ENCODE data around the gene BIRC5.

The BIRC5 gene

GRCh38 chr17:78176548-78177025, 37.5 kb upstream of the BIRC5 start:
- Mint-ChIP-seq H3K27me3 (no peaks in the 10 kb centered on the region), H3K4me1 (peaks cover 73% of the 10 kb centered on the region), H3K27ac (no peak overlapping the region), H3K9me3 (no peaks in the 10 kb centered on the region), H3K4me3 (no peak overlapping the region)
- peak; percentile 75 to 76 for DNase-seq
- ATAC-seq: peak; percentile 79

GRCh38 chr17:78179372-78179771, 34.7 kb upstream of the BIRC5 start:
- Mint-ChIP-seq H3K4me1 (peaks cover 62% of the 10 kb centered on the region), H3K9me3 (no peaks in the 10 kb centered on the region), H3K27ac (no peak overlapping the region), H3K4me3 (no peak overlapping the region), H3K27me3 (no peaks in the 10 kb centered on the region)
- DNase-seq: no peak
- no peak for ATAC-seq

DNA sequence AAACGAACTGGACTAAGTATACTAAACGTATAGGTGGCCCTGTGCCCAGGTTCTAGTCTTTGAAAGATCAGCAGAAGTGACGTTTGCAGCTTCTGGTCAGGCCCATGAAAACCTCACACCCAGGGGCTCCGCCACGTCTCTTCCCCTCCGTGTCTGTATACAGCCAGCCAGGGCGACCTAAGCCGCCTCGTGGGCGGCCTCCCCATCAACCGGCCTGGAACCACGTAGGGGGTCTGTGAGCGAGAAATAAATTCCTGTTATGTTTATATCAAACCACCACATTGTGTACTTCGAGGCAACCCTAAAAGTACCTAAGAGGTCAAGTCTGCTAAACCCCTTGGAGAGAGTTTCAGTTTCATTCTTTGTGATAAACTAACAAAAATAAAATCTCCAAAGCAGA, 34.0 kb upstream of the BIRC5 start:
- H3K4me1 Mint-ChIP-seq: peaks cover 63% of the 10 kb centered on the region
- ATAC-seq: no peak
- H3K27me3 Mint-ChIP-seq: no peaks in the 10 kb centered on the region
- no peak for DNase-seq
- H3K9me3 Mint-ChIP-seq: no peaks in the 10 kb centered on the region
- peak overlapping the region; percentile 1 to 14 for H3K4me3 Mint-ChIP-seq
- no peak overlapping the region for H3K27ac Mint-ChIP-seq

DNA sequence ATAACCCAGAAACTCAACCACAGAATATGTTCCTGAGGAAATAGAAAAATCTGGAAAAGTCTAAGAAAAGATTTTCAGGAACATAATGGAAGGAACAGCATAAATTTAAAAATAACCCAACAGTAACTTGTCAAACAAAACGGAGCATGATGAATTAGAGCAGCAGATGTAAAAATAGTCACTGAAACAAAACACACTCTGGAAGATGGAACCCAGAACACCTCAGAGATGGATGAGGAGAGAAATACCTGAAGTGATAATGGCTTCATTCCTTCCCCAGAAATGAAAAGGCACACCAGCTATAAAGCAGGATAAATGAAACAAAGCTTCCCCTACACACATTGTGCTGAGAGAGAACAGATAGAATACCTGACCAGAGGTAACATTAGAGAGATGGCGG, 33.5 kb upstream of the BIRC5 start:
- Mint-ChIP-seq H3K4me1 (peaks cover 63% of the 10 kb centered on the region), H3K27ac (no peak overlapping the region), H3K9me3 (no peaks in the 10 kb centered on the region), H3K27me3 (no peaks in the 10 kb centered on the region), H3K4me3 (peak overlapping the region; percentile 1 to 14)
- DNase-seq (no peak), ATAC-seq (no peak)

DNA sequence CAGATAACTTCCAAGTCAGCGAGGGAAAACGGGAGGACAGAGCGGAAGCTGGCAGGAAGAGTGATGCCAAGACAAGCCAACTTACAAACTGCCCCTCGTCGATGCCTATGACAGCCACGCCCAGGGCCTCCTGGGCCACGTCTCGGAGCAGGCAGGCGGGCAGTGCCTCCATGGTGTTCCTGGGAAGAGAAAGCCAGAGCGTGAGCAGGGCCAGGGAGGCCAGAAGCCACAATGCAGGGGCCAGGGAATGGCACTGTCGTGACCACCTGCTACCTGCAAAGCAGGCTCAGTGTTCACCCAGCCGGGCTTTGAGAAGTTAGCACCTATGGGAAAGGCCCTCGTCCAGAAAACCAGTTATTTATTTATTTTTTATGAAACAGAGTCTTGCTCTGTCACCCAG, 31.5 kb upstream of the BIRC5 start:
- Mint-ChIP-seq H3K9me3 (no peaks in the 10 kb centered on the region), H3K27ac (no peak overlapping the region), H3K4me1 (peaks cover 57% of the 10 kb centered on the region)

GRCh38 chr17:78183916-78184315, 30.1 kb upstream of the BIRC5 start:
- H3K27me3 Mint-ChIP-seq: no peaks in the 10 kb centered on the region
- H3K4me1 Mint-ChIP-seq: peaks cover 70% of the 10 kb centered on the region
- no peaks in the 10 kb centered on the region for H3K9me3 Mint-ChIP-seq
- H3K4me3 Mint-ChIP-seq: peak overlapping the region in 1 of 2 donors; percentile 15
- ATAC-seq: no peak
- peak overlapping the region in 1 of 2 donors; percentile 27 for H3K27ac Mint-ChIP-seq
- no peak for DNase-seq

More for the DNA sequence above, 31.5 kb upstream of the BIRC5 start:
- Mint-ChIP-seq H3K4me3 (no peak overlapping the region), H3K27me3 (no peaks in the 10 kb centered on the region)
- ATAC-seq (no peak), DNase-seq (no peak)

DNA sequence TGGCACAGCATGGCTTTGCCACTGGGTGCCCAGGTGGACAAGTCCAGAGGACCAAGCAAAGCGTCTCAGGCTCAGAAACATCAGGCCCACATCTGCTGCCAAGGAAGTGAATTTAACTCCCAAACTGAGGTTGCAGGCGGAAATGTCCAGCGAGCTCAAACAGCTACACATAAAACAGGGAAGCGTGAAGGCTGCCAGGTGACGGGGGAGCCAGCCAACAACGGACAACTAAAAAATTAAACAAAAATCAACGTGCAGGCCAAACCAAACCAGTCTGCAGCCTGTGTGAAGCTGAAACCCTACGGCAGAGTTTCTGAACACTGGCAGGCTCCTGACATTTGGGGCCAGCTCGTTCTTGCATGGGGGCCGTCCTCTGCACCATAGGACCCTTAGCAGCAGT, 29.7 kb upstream of the BIRC5 start:
- Mint-ChIP-seq H3K9me3 (no peaks in the 10 kb centered on the region), H3K27me3 (no peaks in the 10 kb centered on the region), H3K4me1 (peaks cover 70% of the 10 kb centered on the region), H3K4me3 (peak overlapping the region in 1 of 2 donors; percentile 15), H3K27ac (no peak overlapping the region)
- DNase-seq: no peak
- ATAC-seq: no peak

- Mint-ChIP-seq H3K4me1 (peaks cover 70% of the 10 kb centered on the region), H3K4me3 (peak overlapping the region; percentile 23 to 93), H3K27me3 (no peaks in the 10 kb centered on the region), H3K27ac (no peak overlapping the region), H3K9me3 (no peaks in the 10 kb centered on the region)
- no peak for ATAC-seq
- no peak for DNase-seq
Measured at GRCh38 chr17:78184868-78185267, 29.2 kb upstream of the BIRC5 start.

DNA sequence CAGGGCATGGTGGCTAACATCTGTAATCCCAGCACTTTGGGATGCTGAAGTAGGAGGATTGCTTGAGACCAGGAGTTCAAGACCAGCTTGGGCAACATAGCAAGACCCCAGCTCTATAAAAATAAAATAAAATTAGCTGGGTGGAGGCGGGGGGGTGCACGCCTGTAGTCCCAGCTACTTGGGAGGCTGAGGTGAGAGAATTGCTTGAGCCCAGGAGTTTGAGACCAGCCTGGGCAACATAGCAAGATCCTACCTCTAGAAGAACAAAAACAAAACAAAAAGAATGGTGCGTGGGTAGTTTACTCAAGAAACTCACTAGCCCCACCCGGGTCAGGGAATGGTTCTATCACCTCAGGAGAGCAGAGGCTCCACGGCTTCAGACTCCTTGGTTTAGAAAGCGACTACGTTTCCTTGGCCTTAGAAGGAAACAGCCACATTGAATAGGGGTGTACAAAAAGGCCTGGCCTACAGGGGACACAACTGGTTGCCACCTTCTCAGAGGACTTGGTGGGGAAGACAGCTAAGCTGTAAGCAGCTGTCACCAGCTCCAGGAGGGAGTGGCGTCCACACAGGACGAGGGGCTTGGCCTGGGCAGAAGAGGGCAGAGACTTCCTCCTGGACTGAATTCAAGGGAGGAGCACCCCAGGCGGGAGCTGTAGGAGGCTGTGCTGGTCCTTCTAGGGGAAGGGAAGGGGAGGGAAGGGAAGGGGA, 27.9 kb upstream of the BIRC5 start:
- Mint-ChIP-seq H3K9me3 (no peaks in the 10 kb centered on the region), H3K4me1 (peaks cover 64% of the 10 kb centered on the region), H3K4me3 (peak overlapping the region; percentile 89 to 93), H3K27ac (peak overlapping the region; percentile 80 to 83), H3K27me3 (no peaks in the 10 kb centered on the region)
- DNase-seq (peak in 1 of 2 donors; percentile 22), ATAC-seq (peak; percentile 8)

DNA sequence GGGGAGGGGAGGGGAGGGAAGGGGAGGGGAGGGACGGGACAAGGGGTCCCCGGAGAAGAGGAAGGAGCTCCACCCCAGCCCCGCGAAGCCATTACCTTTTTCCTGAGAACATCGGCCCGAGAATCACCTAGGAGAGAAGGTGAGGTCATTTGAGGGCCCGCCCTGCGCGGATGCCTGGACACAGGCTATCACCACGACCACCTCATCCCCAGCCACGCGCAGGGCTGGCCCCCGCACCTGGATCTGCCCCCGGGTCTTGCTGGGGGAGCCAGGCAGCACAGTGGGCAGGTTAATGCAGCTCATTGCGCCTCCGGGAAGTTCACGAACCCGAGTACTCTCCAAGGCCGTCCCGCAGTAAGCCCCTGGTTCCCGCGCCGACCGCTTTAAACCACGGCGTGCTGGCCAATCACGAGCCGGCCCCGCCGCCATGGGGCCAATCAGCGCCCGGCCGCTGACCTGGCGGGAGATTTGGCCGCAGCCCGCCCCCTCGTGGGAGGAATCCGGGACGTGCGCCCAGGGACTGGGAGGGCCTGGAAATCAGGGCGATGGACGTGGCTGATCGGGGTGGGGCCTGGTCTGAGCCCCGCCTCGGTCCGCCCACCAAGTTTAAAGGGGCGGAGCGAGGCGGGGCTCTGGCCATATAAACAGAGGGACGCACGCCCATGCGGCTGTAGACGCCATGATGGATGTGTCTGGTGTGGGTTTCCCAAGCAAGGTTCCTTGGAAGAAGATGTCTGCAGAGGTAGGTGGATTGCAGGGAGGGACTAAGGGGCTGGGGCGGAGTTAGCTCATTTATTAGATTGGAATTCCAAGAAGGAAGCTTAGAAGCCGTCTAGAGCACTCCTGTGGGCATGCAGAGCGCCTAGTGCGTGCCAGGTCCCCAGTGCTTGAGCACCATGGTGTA, 27.1 kb upstream of the BIRC5 start, which contains the start of the genes AFMID and TK1:
Gene AFMID (plus strand): TSS at position 671 of the 904 bp plus-strand sequence. CDS start 9 bp downstream, at position 680.
Gene TK1 (minus strand): TSS at position 361 of the 904 bp plus-strand sequence. CDS start 58 bp downstream, at position 303.
- ATAC-seq (peak; percentile 97), DNase-seq (peak; percentile 94 to 97)
- Mint-ChIP-seq H3K27me3 (no peaks in the 10 kb centered on the region), H3K4me1 (peaks cover 58% of the 10 kb centered on the region), H3K27ac (peak within 1 kb of the TSS; percentile 80 to 91), H3K9me3 (no peaks in the 10 kb centered on the region), H3K4me3 (peak within 1 kb of the TSS; percentile 89 to 93)

DNA sequence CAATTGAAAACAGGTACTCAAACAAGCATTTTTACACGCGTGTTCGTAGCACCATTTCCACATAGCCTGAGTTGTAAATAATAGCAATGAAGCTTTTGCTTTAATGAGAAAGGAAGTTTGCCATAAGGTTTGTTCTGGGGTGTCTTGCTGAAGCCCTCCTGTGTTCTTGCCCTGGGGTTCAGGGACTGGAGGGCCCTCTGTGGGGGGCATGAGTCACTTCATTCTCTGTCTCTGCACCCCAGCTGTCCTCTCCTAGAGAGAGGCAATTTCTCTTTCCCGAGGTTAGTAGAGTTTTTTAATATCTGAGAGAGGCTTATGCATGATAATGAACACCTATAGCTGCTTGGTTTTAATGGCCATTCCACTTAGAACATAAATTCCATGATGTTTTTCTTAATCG, 17.3 kb upstream of the BIRC5 start:
- ATAC-seq (no peak), DNase-seq (no peak)
- Mint-ChIP-seq H3K9me3 (no peaks in the 10 kb centered on the region), H3K27me3 (no peaks in the 10 kb centered on the region), H3K4me3 (no peak overlapping the region), H3K27ac (no peak overlapping the region), H3K4me1 (no peaks in the 10 kb centered on the region)

DNA sequence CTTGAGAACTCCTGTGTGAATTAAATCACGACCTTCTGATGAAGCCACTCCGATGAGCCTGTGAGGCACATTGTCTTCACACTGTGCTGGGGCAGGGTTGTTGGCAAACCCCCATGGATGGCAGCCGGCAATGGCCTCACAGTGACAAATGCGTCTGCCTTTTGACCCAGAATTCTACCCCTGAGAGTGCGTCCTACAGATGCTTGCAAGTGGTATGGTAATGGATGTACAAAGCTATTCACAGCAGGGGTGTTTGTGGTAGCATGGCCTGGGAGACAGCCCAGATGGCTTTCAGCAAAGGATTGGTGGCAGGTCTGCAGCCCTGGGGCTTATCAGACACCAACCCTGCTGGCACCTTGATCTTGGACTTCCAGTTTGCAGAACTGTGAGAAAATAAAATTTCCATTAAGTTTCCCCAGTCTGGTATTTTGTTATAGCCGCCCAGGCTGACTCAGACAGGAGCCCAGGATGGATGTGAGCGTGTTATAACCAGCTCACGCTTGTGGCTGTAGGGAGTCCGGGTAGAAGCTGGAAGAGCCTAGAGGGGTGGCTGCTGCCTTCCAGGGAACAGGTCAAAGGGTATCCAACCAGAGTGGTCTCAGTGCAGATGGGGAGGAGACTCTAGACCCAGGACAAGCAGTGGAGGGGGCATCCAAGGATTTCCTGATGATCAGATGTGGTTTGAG, 16.8 kb upstream of the BIRC5 start:
- H3K27ac Mint-ChIP-seq: peak overlapping the region in 1 of 2 donors; percentile 65
- no peak for ATAC-seq
- no peaks in the 10 kb centered on the region for H3K4me1 Mint-ChIP-seq
- no peak for DNase-seq
- no peak overlapping the region for H3K4me3 Mint-ChIP-seq
- H3K9me3 Mint-ChIP-seq: no peaks in the 10 kb centered on the region
- no peaks in the 10 kb centered on the region for H3K27me3 Mint-ChIP-seq

GRCh38 chr17:78200451-78200850, 13.6 kb upstream of the BIRC5 start:
- ATAC-seq (no peak), DNase-seq (no peak)
- Mint-ChIP-seq H3K9me3 (no peaks in the 10 kb centered on the region), H3K27me3 (no peaks in the 10 kb centered on the region), H3K4me3 (no peak overlapping the region), H3K27ac (no peak overlapping the region), H3K4me1 (no peaks in the 10 kb centered on the region)

- H3K4me1 Mint-ChIP-seq: no peaks in the 10 kb centered on the region
- DNase-seq: no peak
- no peaks in the 10 kb centered on the region for H3K27me3 Mint-ChIP-seq
- no peak overlapping the region for H3K4me3 Mint-ChIP-seq
- no peaks in the 10 kb centered on the region for H3K9me3 Mint-ChIP-seq
- no peak for ATAC-seq
- H3K27ac Mint-ChIP-seq: no peak overlapping the region
Measured at GRCh38 chr17:78202666-78203065, 11.4 kb upstream of the BIRC5 start.

GRCh38 chr17:78204387-78205123, 9.5 kb upstream of the BIRC5 start:
- DNase-seq (no peak), ATAC-seq (no peak)
- H3K9me3 Mint-ChIP-seq: no peaks in the 10 kb centered on the region
- H3K27ac Mint-ChIP-seq: no peak overlapping the region
- H3K27me3 Mint-ChIP-seq: no peaks in the 10 kb centered on the region
- H3K4me1 Mint-ChIP-seq: no peaks in the 10 kb centered on the region
- H3K4me3 Mint-ChIP-seq: no peak overlapping the region

All from stimulated activated naive CD8-positive, alpha-beta T cell treated with anti-CD3 and anti-CD28 coated beads, Interleukin-15, amount 100 ng/mL, for 72 hours (primary cell).